ENCODE data around the gene APOD.

DNA sequence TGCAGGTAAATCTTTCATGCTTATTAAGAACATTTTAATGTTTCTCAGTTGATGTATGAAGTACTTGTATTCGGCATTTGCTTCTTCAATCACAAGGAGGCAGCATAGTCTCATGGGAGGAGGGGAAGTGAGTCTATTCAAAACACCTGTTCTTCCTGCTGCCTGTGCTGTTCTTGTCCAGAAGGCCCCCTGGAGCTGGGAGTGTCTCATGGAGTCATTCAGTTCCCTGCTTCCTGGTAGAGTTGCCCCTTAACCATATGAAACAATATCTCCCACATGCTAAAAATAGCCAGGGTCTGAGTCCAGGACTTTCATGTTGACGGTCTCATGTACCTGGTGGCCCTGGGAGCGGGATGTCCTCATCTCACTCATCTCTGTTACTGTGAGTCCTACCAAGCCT lies 25.1 kb downstream of the APOD start:
- no peak for TF ChIP-seq POLR2A (IDR thresholded peaks at IDR 0.05)
- TF ChIP-seq POLR2AphosphoS5 (IDR thresholded peaks at IDR 0.05; ENCODE audit: insufficient read depth in 1 of 2, low read depth in 1 of 2), result no peak

Data from vagina (tissue), 2 donors.